Measurements from ENCODE around the gene ATP6V0C. TPM values are rescaled to one million over a fixed set of nuclear protein-coding genes. Genes with fewer than 3 reads are reported as not detected.

ATP6V0C gene
- total and polyA plus RNA-seq, 2 of the 8 experiments (the other 6 are each of a cell fraction or from before 2014, with no cell fraction given): 125 to 176 TPM

GRCh38 chr16:2528161-2529060 lies 14.7 kb downstream of the ATP6V0C start (continued):
- TF ChIP-seq CHD7 (IDR thresholded peaks at IDR 0.05; ENCODE audit: insufficient replicate concordance, low read length) (no peak), MAX (IDR thresholded peaks at IDR 0.05) (no peak), NRF1 (IDR thresholded peaks at IDR 0.05; ENCODE audit: low read depth, low read length) (no peak), EZH2 (IDR thresholded peaks at IDR 0.05; ENCODE audit: low read depth, low read length, severe bottlenecking) (no peak), BCL11A (IDR thresholded peaks at IDR 0.05; ENCODE audit: low read depth in 2 of 2, low read length in 2 of 2) (no peak), FOSL1 (IDR thresholded peaks at IDR 0.05; ENCODE audit: insufficient read depth, low read depth, low read length) (no peak)

Measured in H1 (cell line).